SU-DHL-6 (cell line): ENCODE data around the gene MTFMT.

Experiments used
- H2AFZ ChIP-seq: fragments of 200-600 bp; sonication (generic); 2 replicates; pipeline ENCODE4 v1.6.1; 2014; ENCODE audit warnings: low read depth, mild to moderate bottlenecking, moderate library complexity, mixed read lengths, antibody characterized with exemption, low read length; ENCODE audit not compliant: severe bottlenecking
- H3F3A ChIP-seq: fragments of 200-600 bp; shearing (Covaris generic); 2 replicates; pipeline ENCODE4 v1.6.0; 2016; ENCODE audit warnings: antibody characterized with exemption, mild to moderate bottlenecking; ENCODE audit not compliant: insufficient read depth
- H3K27ac ChIP-seq: fragments of 200-600 bp; sonication (generic); 2 replicates; pipeline ENCODE4 v1.5.1; 2016; ENCODE audit warnings: low read depth, mild to moderate bottlenecking, low read length, moderate library complexity, mixed read lengths
- H3K27me3 ChIP-seq: fragments of 200-600 bp; sonication (generic), shearing (Covaris generic); 2 replicates; pipeline ENCODE4 v1.6.0; 2014; ENCODE audit warnings: mild to moderate bottlenecking, low read length
- H3K36me3 ChIP-seq: fragments of 200-600 bp; sonication (generic); 2 replicates; pipeline ENCODE4 v1.6.1; 2014; ENCODE audit warnings: mild to moderate bottlenecking, low read length, mixed read lengths
- H3K4me2 ChIP-seq: fragments of 300-600, 200-600 bp; shearing (Covaris generic), sonication (generic); 2 replicates; pipeline ENCODE4 v1.6.0; 2014; ENCODE audit warnings: low read length, low read depth, mild to moderate bottlenecking; ENCODE audit not compliant: poor library complexity, severe bottlenecking
- H3K4me3 ChIP-seq: fragments of 200-600 bp; sonication (generic); 2 replicates; pipeline ENCODE4 v1.5.1; 2014; ENCODE audit warnings: antibody characterized with exemption, low read length, mild to moderate bottlenecking, mixed read lengths; ENCODE audit not compliant: insufficient read depth, poor library complexity, severe bottlenecking
- H3K79me2 ChIP-seq: fragments of 200-600 bp; sonication (generic); 2 replicates; pipeline ENCODE4 v1.6.1; 2014; ENCODE audit warnings: mild to moderate bottlenecking, low read length, moderate library complexity; ENCODE audit not compliant: insufficient read depth
- H3K9ac ChIP-seq: fragments of 200-600 bp; sonication (generic); 2 replicates; pipeline ENCODE4 v1.7.0; 2014; ENCODE audit warnings: mild to moderate bottlenecking, low read length
- H3K9me2 ChIP-seq: fragments of 200-600 bp; sonication (generic); replicated peaks from 2 replicates; pipeline ENCODE4 v1.6.1; 2014; ENCODE audit warnings: low read length; ENCODE audit not compliant: insufficient read depth
- H3K9me3 ChIP-seq: fragments of 200-600 bp; sonication (generic); 2 replicates; pipeline ENCODE4 v1.6.1; 2014; ENCODE audit warnings: low read length, mixed read lengths; ENCODE audit not compliant: insufficient read depth
- H4K20me1 ChIP-seq: fragments of 200-600 bp; sonication (generic); 2 replicates; pipeline ENCODE4 v1.6.1; 2014; ENCODE audit warnings: low read depth, mild to moderate bottlenecking, antibody characterized with exemption, low read length, moderate library complexity, mixed read lengths
- CTCF ChIP-seq: fragments of 200-600 bp; sonication (generic); IDR thresholded peaks from one replicate; pipeline ENCODE4 v1.5.1; 2017; ENCODE audit warnings: antibody characterized with exemption, mild to moderate bottlenecking, low read length, moderate library complexity; ENCODE audit not compliant: insufficient read depth, poor library complexity, severe bottlenecking
- EZH2phosphoT487 ChIP-seq: fragments of 200-600 bp; sonication (generic), shearing (Covaris generic); conservative IDR thresholded peaks from 2 replicates; pipeline ENCODE4 v1.6.1; 2018; ENCODE audit warnings: mild to moderate bottlenecking, antibody characterized with exemption, low read length, moderate library complexity, mixed read lengths

Gene MTFMT

DNA sequence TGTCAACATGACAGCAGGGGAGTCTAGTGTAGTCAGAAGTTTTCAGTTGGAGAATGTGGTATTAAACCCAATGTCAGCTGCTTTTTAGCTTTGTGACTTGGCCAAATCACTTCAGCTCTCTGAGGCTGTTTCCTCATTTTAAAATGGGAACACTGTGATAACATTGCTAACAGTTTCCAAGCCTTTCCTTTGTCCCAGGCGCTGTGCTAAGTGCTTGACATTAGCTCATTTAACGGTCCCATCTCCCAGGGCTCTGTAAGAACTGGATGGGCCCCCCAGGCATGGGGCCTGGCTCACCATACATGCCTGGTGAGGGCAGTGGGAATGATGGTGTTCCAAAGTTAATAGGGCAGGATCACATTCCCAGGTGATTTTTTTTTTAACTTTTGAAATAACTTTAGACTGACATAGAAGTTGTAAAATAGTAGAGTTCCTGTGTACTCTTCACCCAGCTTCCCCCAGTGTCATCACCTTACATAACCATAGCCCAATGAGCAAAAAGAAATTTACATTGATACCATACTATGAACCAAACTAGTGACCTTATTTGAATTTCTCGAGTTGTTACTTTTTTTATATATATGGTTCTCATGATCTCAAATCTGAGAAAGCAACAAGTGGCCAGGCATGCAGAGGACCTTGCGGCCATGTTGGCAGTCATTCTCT, 30.6 kb upstream of the MTFMT start:
- H3F3A ChIP-seq, result no peaks in the 10 kb centered on the region
- H3K9ac ChIP-seq, result no peak overlapping the region
- no peaks in the 10 kb centered on the region for H4K20me1 ChIP-seq
- no peak for TF ChIP-seq EZH2phosphoT487
- no peak for TF ChIP-seq CTCF
- no peaks in the 10 kb centered on the region for H3K9me2 ChIP-seq
- H3K27ac ChIP-seq, result no peak overlapping the region
- no peak overlapping the region for H3K4me2 ChIP-seq
- H3K36me3 ChIP-seq, result no peaks in the 10 kb centered on the region
- no peak overlapping the region for H3K4me3 ChIP-seq
- no peaks in the 10 kb centered on the region for H3K79me2 ChIP-seq
- H2AFZ ChIP-seq, result no peak overlapping the region
- no peaks in the 10 kb centered on the region for H3K27me3 ChIP-seq
- H3K9me3 ChIP-seq, result no peaks in the 10 kb centered on the region

DNA sequence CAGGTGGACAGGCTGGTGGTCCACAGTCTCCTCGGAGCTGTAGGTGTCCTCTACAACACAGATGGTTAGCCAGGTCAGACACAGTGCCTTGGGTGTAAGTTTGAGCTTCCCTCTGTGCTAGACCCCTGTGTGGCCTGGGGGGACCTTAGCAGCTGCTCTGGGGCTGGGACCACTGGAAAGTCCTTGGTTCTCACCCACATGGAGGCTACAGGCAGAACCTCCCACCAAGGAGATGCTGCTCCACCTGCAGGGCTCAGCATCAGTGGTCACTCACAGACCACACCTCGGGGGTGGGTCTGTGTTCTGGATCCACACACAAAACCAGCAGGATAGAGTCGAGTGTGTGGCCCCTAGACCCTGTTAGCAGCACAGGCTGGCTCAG, 29.9 kb upstream of the MTFMT start:
- Histone ChIP-seq H3K9me3 (no peaks in the 10 kb centered on the region), H3K27me3 (no peaks in the 10 kb centered on the region), H3K4me2 (no peak overlapping the region), H3K36me3 (no peaks in the 10 kb centered on the region), H3K9me2 (no peaks in the 10 kb centered on the region), H3F3A (no peaks in the 10 kb centered on the region), H3K79me2 (no peaks in the 10 kb centered on the region), H3K27ac (no peak overlapping the region), H3K9ac (no peak overlapping the region), H3K4me3 (no peak overlapping the region), H4K20me1 (no peaks in the 10 kb centered on the region), H2AFZ (no peak overlapping the region)
- no peak for TF ChIP-seq EZH2phosphoT487
- no peak for TF ChIP-seq CTCF

- H2AFZ ChIP-seq, result no peak overlapping the region
- no peaks in the 10 kb centered on the region for H3K27me3 ChIP-seq
- no peaks in the 10 kb centered on the region for H3K36me3 ChIP-seq
- no peaks in the 10 kb centered on the region for H4K20me1 ChIP-seq
- no peak overlapping the region for H3K4me3 ChIP-seq
- H3K9ac ChIP-seq, result no peak overlapping the region
- TF ChIP-seq CTCF (no peak), EZH2phosphoT487 (no peak)
- H3K9me2 ChIP-seq, result no peaks in the 10 kb centered on the region
- H3F3A ChIP-seq, result no peaks in the 10 kb centered on the region
- no peak overlapping the region for H3K4me2 ChIP-seq
- H3K9me3 ChIP-seq, result no peaks in the 10 kb centered on the region
- H3K79me2 ChIP-seq, result no peaks in the 10 kb centered on the region
- no peak overlapping the region for H3K27ac ChIP-seq
Measured at GRCh38 chr15:65058394-65059368, 29.2 kb upstream of the MTFMT start.
